ENCODE data around the gene VSIG8.

DNA sequence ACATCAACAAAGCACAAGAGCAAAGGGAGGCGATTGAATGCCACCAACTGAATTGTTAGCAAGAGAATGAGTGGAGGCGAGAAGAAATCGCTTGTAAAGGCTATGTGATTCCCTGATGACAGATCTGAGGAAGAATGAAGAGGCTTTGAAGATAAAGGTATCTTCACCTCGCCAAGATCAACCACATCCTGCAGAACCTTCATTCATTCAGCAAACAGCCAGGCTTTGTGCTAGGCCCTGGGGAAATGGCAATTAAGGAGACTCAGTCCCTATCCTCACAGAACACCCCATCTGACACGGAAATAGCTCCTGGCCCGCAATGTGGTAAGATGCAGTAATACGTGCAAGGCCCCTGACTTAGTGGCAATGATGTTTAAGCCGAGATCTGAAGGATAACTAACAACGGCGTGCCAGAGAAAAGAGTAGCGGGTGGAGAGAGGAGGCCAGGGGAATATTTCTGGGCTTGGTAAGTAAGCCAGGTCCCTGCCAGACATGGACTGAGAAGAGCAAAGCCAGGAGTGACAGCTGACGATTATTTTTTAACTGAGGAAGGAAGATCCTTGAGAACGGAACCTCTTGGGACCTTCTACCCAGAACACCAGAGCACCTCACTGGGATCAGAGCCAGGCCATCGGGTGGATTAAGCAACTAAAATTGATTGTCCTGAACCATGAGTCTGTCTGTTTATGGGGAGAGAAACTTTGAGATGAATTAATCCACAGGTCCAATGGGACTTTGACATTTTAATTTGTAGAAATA, 4.6 kb upstream of the VSIG8 start:
- TF ChIP-seq, protein P1, sequence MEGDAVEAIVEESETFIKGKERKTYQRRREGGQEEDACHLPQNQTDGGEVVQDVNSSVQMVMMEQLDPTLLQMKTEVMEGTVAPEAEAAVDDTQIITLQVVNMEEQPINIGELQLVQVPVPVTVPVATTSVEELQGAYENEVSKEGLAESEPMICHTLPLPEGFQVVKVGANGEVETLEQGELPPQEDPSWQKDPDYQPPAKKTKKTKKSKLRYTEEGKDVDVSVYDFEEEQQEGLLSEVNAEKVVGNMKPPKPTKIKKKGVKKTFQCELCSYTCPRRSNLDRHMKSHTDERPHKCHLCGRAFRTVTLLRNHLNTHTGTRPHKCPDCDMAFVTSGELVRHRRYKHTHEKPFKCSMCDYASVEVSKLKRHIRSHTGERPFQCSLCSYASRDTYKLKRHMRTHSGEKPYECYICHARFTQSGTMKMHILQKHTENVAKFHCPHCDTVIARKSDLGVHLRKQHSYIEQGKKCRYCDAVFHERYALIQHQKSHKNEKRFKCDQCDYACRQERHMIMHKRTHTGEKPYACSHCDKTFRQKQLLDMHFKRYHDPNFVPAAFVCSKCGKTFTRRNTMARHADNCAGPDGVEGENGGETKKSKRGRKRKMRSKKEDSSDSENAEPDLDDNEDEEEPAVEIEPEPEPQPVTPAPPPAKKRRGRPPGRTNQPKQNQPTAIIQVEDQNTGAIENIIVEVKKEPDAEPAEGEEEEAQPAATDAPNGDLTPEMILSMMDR (IDR thresholded peaks at IDR 0.05), result no peak
- TF ChIP-seq POLR2A (IDR thresholded peaks at IDR 0.05), result no peak
